VCaP (cell line): ENCODE results near the gene ZNF519.
"Not testable (repeated sequence)": the region's sequence is repeated elsewhere in the genome, so short reads cannot be mapped to it uniquely, and the experiment has no call there.

ENCODE experiments used
- H3K27ac ChIP-seq: fragments of 450-650 bp; 2 replicates; pipeline ENCODE4 v1.5.1; 2017
- CTCF ChIP-seq: fragments of 450-650 bp; conservative IDR thresholded peaks from 2 replicates; pipeline ENCODE4 v1.5.1; 2017; ENCODE audit warnings: mild to moderate bottlenecking, moderate library complexity

Gene ZNF519

GRCh38 chr18:14150766-14151165 is 18.5 kb upstream of the ZNF519 start:
- not testable (repeated sequence) for H3K27ac ChIP-seq

GRCh38 chr18:14149916-14150420 is 17.7 kb upstream of the ZNF519 start:
- not testable (repeated sequence) for H3K27ac ChIP-seq

GRCh38 chr18:14149121-14149850 is 17.1 kb upstream of the ZNF519 start:
- not testable (repeated sequence) for H3K27ac ChIP-seq

- H3K27ac ChIP-seq = not testable (repeated sequence)
Measured at GRCh38 chr18:14147935-14148865, 16.0 kb upstream of the ZNF519 start.

GRCh38 chr18:14146771-14147170 is 14.5 kb upstream of the ZNF519 start:
- H3K27ac ChIP-seq = not testable (repeated sequence)

GRCh38 chr18:14145581-14146338 is 13.5 kb upstream of the ZNF519 start:
- not testable (repeated sequence) for H3K27ac ChIP-seq

- H3K27ac ChIP-seq = not testable (repeated sequence)
Measured at GRCh38 chr18:14145021-14145420, 12.8 kb upstream of the ZNF519 start.

- no peak for TF ChIP-seq CTCF
- no peak overlapping the region for H3K27ac ChIP-seq
Measured at GRCh38 chr18:14144628-14144895, 12.3 kb upstream of the ZNF519 start.

GRCh38 chr18:14143871-14144627 is 11.8 kb upstream of the ZNF519 start:
- not testable (repeated sequence) for H3K27ac ChIP-seq

- H3K27ac ChIP-seq = not testable (repeated sequence)
Measured at GRCh38 chr18:14143396-14143795, 11.2 kb upstream of the ZNF519 start.

- not testable (repeated sequence) for H3K27ac ChIP-seq
Measured at GRCh38 chr18:14142177-14142576, 9.9 kb upstream of the ZNF519 start.

GRCh38 chr18:14139583-14139982 is 7.3 kb upstream of the ZNF519 start:
- not testable (repeated sequence) for H3K27ac ChIP-seq

- H3K27ac ChIP-seq = not testable (repeated sequence)
Measured at GRCh38 chr18:14137971-14138370, 5.7 kb upstream of the ZNF519 start.

- peak overlapping the region; percentile 44; the same call in 1 of the 2 replicates for H3K27ac ChIP-seq
Measured at GRCh38 chr18:14131696-14132270, 452 bp downstream of the ZNF519 start.

- not testable (repeated sequence) for H3K27ac ChIP-seq
Measured at GRCh38 chr18:14130804-14131203, 1.4 kb downstream of the ZNF519 start.
